PC-3 (cell line): ENCODE measurements around the gene CAMSAP1. TPM values are rescaled to one million over a fixed set of nuclear protein-coding genes. Genes with fewer than 3 reads are reported as not detected.

Experiments
- ATAC-seq: fragments of 200-7000 bp; cut with Tn5 transposase; 2 replicates; pipeline ENCODE4 v1.9.1; 2020; ENCODE audit warnings: mild to moderate bottlenecking, moderate library complexity
- BruUV-seq: library from RNA; stranded (reverse); fragments of 400-500 nt; replicated peaks from 2 replicates; lab custom pipeline; 2021; lab: Mats Ljungman, UMichigan
- CTCF ChIA-PET: fragments of 300-600 bp; sonication (Branson Sonifier 250); formaldehyde crosslinking; loops from one replicate; lab custom pipeline; 2022; ENCODE audit warnings: antibody characterized with exemption; lab: Charles Lee
- POLR2A ChIA-PET: fragments of 300-600 bp; sonication (Branson Sonifier 250); formaldehyde crosslinking; loops from one replicate; lab custom pipeline; 2022; ENCODE audit warnings: antibody characterized with exemption; ENCODE audit not compliant: unreplicated experiment; lab: Charles Lee
- DNase-seq: peaks from one replicate; pipeline ENCODE4 v3.0.0-alpha.2; 2015
- H2AFZ ChIP-seq: fragments of 300-600 bp; sonication (generic); 2 replicates; pipeline ENCODE4 v1.6.0; 2016; ENCODE audit warnings: antibody characterized with exemption, low read length
- H3F3A ChIP-seq: fragments of 300-600 bp; sonication (generic); one replicate; pipeline ENCODE4 v1.6.0; 2017; ENCODE audit warnings: antibody characterized with exemption, low read length, control low read depth, mild to moderate bottlenecking; ENCODE audit not compliant: unreplicated experiment
- H3K27ac ChIP-seq: fragments of 300-600 bp; sonication (generic); 2 replicates; pipeline ENCODE4 v1.5.1; 2016; ENCODE audit warnings: mild to moderate bottlenecking, low read length
- H3K27me3 ChIP-seq: fragments of 300-600 bp; sonication (generic); 2 replicates; pipeline ENCODE4 v1.6.1; 2016; ENCODE audit warnings: low read length, mixed read lengths
- H3K36me3 ChIP-seq: fragments of 300-600 bp; sonication (generic); 2 replicates; pipeline ENCODE4 v1.6.1; 2016; ENCODE audit warnings: low read depth, mixed run types, low read length, mixed read lengths
- H3K4me1 ChIP-seq: fragments of 300-600 bp; sonication (generic); 2 replicates; pipeline ENCODE4 v1.5.1; 2016; ENCODE audit warnings: low read length; ENCODE audit not compliant: insufficient read depth
- H3K4me2 ChIP-seq: fragments of 300-600 bp; sonication (generic); 2 replicates; pipeline ENCODE4 v1.6.0; 2016; ENCODE audit warnings: low read length
- H3K4me3 ChIP-seq: fragments of 300-600 bp; sonication (generic); 2 replicates; pipeline ENCODE4 v1.5.1; 2016; ENCODE audit warnings: mild to moderate bottlenecking, low read length, mixed read lengths
- H3K79me2 ChIP-seq: fragments of 300-600 bp; sonication (generic); 2 replicates; pipeline ENCODE4 v1.6.1; 2017; ENCODE audit warnings: low read length, mixed read lengths
- H3K9ac ChIP-seq: fragments of 300-600 bp; sonication (generic); 2 replicates; pipeline ENCODE4 v1.6.0; 2016; ENCODE audit warnings: mild to moderate bottlenecking, low read length
- H3K9me2 ChIP-seq: fragments of 300-600 bp; sonication (generic); replicated peaks from 2 replicates; pipeline ENCODE4 v1.6.1; 2016; ENCODE audit warnings: mixed run types, low read length, mixed read lengths
- H3K9me3 ChIP-seq: fragments of 300-600 bp; sonication (generic); 2 replicates; pipeline ENCODE4 v1.6.1; 2016; ENCODE audit warnings: low read length, mixed read lengths
- H4K20me1 ChIP-seq: fragments of 300-600 bp; sonication (generic); 2 replicates; pipeline ENCODE4 v1.6.1; 2016; ENCODE audit warnings: low read length, mixed read lengths
- EZH2 ChIP-seq: fragments of 300-600 bp; sonication (generic); IDR thresholded peaks from one replicate; pipeline ENCODE4 v1.6.1; 2017; ENCODE audit warnings: antibody characterized with exemption, mild to moderate bottlenecking, low read length; ENCODE audit not compliant: unreplicated experiment
- EZH2phosphoT487 ChIP-seq: fragments of 300-600 bp; sonication (generic); IDR thresholded peaks from 2 replicates; pipeline ENCODE4 v1.6.1; 2018; ENCODE audit warnings: mild to moderate bottlenecking, antibody characterized with exemption, low read length, borderline replicate concordance
- intact Hi-C: fragments of 100-400 bp; cut with micrococcal nuclease; formaldehyde crosslinking; loops from 2 replicates; pipeline ENCODE4 v1.9.0; 2023
- total RNA-seq: library from RNA; depleted of rRNA; stranded (reverse); fragments of >200 nt; gene quantifications from 2 replicates; pipeline ENCODE4 v1.2.3, GENCODE V29; 2014
- TF ChIP-seq, protein P1 (sequence below): fragments of 300-600 bp; sonication (generic); conservative IDR thresholded peaks from 2 replicates; pipeline ENCODE4 v1.5.1; 2017; ENCODE audit warnings: antibody characterized with exemption, low read depth, mild to moderate bottlenecking, low read length

Gene CAMSAP1
- total RNA-seq, 1 experiment from 2014 or later = 16.4 TPM

DNA sequence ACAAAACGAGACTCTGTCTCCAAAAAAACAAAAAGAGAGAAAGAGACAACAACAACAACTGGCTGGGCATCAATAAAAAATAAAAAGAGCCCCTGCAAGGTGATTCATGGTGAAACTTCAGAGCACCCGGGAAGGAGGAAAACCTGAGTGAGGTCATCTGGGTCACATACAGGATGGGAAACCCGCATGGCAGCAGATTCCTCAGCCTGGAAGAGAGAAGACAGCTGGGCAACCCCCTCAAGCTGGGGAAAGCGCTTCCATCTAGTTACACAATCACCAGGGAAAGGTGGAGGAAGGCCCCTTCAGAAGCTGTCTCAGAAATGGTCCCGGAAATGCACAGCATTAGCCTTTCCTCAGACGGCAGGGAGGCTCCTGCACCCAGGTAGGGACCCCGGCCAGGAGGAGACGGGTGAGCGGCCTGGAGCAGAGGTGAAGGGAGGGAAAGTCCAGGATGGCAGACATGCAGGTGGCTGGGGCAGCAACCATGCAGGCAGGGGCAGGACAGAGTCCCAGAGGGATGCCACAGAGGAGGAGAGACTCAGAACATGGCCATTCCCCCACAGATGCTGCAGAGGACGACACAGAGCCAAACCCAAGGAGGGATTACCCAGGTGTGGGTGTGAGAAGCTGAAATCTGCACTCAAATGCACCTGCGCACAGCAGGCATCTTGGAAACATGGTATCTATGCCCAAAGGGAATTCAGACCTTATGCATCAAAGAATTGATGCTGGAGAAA is 29.4 kb downstream of the CAMSAP1 start:
- no peaks in the 10 kb centered on the region for H3K4me1 ChIP-seq
- CTCF ChIA-PET = no interaction called here
- H3K79me2 ChIP-seq = peaks cover 44% of the 10 kb centered on the region
- H3K36me3 ChIP-seq = no peaks in the 10 kb centered on the region
- POLR2A ChIA-PET = no interaction called here
- 0 out of 2 replicates have a peak, but pooled peaks cover 5% of the 10 kb centered on the region for H4K20me1 ChIP-seq
- intact Hi-C loops = no loop called here
- no peak overlapping the region for H3K9ac ChIP-seq
- no peak overlapping the region for H3K27ac ChIP-seq
- H3F3A ChIP-seq = no peaks in the 10 kb centered on the region
- ATAC-seq = no peak
- BruUV-seq = no TSS peak
- no peaks in the 10 kb centered on the region for H3K27me3 ChIP-seq
- H2AFZ ChIP-seq = no peak overlapping the region
- DNase-seq = no peak
- H3K4me3 ChIP-seq = no peak overlapping the region
- no peaks in the 10 kb centered on the region for H3K9me3 ChIP-seq
- no peaks in the 10 kb centered on the region for H3K9me2 ChIP-seq
- H3K4me2 ChIP-seq = no peak overlapping the region
- TF ChIP-seq, protein P1, sequence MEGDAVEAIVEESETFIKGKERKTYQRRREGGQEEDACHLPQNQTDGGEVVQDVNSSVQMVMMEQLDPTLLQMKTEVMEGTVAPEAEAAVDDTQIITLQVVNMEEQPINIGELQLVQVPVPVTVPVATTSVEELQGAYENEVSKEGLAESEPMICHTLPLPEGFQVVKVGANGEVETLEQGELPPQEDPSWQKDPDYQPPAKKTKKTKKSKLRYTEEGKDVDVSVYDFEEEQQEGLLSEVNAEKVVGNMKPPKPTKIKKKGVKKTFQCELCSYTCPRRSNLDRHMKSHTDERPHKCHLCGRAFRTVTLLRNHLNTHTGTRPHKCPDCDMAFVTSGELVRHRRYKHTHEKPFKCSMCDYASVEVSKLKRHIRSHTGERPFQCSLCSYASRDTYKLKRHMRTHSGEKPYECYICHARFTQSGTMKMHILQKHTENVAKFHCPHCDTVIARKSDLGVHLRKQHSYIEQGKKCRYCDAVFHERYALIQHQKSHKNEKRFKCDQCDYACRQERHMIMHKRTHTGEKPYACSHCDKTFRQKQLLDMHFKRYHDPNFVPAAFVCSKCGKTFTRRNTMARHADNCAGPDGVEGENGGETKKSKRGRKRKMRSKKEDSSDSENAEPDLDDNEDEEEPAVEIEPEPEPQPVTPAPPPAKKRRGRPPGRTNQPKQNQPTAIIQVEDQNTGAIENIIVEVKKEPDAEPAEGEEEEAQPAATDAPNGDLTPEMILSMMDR = no peak
- TF ChIP-seq EZH2 = no peak
- TF ChIP-seq EZH2phosphoT487 = no peak

DNA sequence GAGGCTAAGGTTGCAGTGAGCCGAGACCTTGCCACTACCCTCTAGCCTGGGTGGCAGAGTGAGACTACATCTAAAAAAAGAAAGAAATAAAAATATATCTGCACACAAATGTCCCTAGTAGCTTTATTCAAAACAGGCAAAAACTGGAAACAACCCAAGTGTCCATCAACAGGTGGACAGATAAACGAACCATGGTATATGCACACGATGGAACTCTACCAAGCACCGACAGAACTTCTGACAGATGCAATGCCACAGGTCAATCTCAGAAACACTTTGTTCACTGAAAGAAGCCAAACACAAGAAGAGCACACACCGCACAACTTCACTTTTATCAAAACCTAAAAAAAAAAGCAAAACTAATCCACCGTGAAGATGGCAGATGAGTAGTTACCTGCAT is 30.4 kb downstream of the CAMSAP1 start:
- ATAC-seq (no peak), DNase-seq (no peak)
- CTCF ChIA-PET = no interaction called here
- no peak for TF ChIP-seq EZH2phosphoT487
- TF ChIP-seq EZH2 = no peak
- TF ChIP-seq, protein P1 = no peak
- H3K79me2 ChIP-seq = peaks cover 52% of the 10 kb centered on the region
- H3K4me2 ChIP-seq = no peak overlapping the region
- H3K9me2 ChIP-seq = no peaks in the 10 kb centered on the region
- BruUV-seq = no TSS peak
- H3K27me3 ChIP-seq = no peaks in the 10 kb centered on the region
- no peak overlapping the region for H3K27ac ChIP-seq
- H3K4me1 ChIP-seq = no peaks in the 10 kb centered on the region
- intact Hi-C loops = no loop called here
- no peaks in the 10 kb centered on the region for H3K9me3 ChIP-seq
- H4K20me1 ChIP-seq = 0 out of 2 replicates have a peak, but pooled peaks cover 6% of the 10 kb centered on the region
- POLR2A ChIA-PET = no interaction called here
- no peaks in the 10 kb centered on the region for H3F3A ChIP-seq
- H3K4me3 ChIP-seq = no peak overlapping the region
- H3K36me3 ChIP-seq = no peaks in the 10 kb centered on the region
- H3K9ac ChIP-seq = no peak overlapping the region
- H2AFZ ChIP-seq = no peak overlapping the region

DNA sequence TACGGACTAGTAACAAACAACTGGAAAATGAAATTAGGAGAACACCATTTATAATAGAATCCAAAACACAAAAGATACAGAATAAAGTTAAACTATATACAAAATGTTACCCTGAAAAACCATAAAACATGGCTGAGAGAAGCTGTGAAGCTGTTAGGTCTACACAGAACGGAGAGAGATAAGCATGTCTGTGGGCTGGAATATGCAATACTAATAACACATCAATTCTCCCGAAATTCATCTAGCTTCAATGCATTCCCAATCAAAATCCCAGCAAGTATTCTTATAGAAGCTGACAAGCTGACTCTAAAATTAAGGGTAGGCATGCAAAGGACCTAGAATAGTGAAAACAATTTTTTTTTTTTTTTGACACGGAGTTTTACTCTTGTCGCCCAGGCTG is 32.5 kb downstream of the CAMSAP1 start:
- Histone ChIP-seq H3K4me1 (no peaks in the 10 kb centered on the region), H3K27ac (no peak overlapping the region), H4K20me1 (0 out of 2 replicates have a peak, but pooled peaks cover 6% of the 10 kb centered on the region), H3K27me3 (no peaks in the 10 kb centered on the region), H3K9me2 (no peaks in the 10 kb centered on the region), H3F3A (no peaks in the 10 kb centered on the region), H3K9ac (no peak overlapping the region), H3K9me3 (no peaks in the 10 kb centered on the region), H3K36me3 (no peaks in the 10 kb centered on the region), H2AFZ (no peak overlapping the region), H3K4me3 (no peak overlapping the region), H3K4me2 (no peak overlapping the region), H3K79me2 (peaks cover 67% of the 10 kb centered on the region)
- TF ChIP-seq EZH2phosphoT487 = no peak
- no peak for TF ChIP-seq EZH2
- TF ChIP-seq, protein P1 = no peak
- ChIA-PET POLR2A (no interaction called here), CTCF (no interaction called here)
- DNase-seq = no peak
- ATAC-seq = no peak
- BruUV-seq = no TSS peak
- intact Hi-C loops = no loop called here
